HG03039 (cell line): ENCODE measurements around the gene RAB35.

Experiments used
- ATAC-seq: cut with Tn5 transposase; IDR thresholded peaks from one replicate; pipeline ENCODE4 v1.9.1; 2021; ENCODE audit warnings: mild to moderate bottlenecking, moderate library complexity; ENCODE audit not compliant: unreplicated experiment

RAB35 gene

DNA sequence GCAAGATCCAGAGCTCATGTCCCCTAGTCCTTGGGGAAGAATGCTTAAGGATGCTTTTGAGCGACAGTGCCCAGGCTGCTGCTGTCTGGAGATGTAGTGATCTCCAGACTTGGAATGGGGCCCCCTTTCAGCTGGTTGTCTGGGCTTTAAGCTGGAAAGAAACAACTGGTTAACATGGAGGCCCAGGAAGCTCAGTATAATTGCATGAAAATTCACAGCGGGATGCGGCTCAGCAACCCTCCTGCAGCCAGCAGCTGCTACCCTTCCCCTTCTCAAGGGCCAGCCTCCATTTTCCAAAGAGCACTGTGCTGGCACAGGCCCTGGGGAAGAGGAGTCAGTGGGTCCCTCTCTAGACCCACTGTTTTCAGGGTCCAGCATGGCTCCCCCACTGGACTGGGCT lies 26.3 kb downstream of the RAB35 start:
- ATAC-seq = no peak

DNA sequence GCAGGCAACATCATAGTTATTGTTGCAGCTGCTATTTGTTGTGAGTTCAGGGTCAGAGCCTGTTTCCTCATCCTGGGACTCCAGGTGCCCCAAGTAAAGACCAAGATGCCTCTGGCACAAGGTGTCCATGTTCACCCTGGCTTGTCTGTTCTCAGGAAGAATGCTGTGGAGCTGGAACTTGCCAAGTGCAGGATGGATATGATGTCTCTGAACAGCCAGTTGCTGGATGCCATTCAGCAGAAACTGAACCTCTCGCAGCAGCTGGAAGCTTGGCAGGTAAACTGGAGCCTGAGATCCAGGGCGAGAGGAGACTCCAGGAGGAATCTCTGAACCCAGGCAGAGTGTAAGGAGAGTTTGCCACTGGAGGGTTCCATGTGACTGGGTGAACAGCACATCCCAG lies 26.8 kb downstream of the RAB35 start:
- no peak for ATAC-seq

DNA sequence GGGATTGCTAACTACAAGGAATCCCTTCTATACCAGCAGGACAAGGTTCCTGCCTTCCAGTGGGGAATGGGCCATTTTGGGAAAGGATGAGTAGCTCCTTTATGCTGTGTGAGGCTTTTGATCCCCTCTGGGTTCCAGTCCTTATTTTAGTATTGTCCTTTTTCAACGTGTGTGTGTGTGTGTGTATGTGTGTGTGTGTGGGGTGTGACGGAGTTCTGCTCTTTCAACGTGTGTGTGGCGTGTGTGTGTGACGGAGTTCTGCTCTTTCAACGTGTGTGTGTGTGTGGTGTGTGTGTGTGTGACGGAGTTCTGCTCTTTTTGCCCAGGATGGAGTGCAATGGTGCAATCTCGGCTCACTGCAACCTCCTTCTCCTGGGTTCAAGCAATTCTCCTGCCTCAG lies 27.4 kb downstream of the RAB35 start:
- no peak for ATAC-seq

DNA sequence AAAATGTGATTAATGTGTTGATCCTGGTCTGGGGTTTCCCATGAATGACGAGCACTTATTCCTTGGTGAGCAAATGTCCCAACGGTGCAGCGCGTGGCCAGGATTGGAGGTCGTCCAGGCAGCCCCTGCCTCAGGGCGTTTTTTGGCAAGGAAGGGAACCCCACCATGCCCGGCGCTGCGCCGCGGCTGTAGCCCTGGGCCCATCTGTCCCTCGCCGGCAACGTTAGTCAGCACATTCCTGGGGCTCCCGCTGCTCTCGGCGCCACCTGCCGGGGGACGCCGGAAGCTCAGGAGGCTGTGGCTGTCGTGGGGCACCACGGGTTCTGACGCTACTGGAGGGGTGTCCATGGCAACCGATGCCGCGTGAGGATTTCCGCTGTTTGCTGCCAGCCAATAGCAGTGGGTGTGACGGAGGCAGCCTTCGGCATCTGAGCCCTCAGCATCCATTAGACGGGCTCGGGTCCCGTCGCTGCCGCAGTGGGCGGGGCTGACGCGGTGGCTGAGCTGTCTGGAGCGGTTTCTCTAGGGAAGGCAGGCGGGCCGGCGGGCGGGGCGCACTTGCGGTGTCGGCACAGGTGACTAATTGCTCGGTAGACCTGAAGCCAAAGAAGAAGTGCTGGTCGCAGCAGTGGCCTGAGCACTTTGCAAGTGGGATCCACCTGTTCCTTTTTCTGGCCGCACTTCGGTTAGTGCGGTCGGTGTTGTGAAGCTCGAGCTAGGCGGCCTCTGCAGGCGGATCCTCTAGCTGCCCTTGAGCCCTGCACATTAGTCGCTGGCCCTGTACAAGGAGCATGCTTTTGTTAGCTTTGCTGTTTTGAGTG lies 29.5 kb downstream of the RAB35 start:
- ATAC-seq = peak; percentile 95

DNA sequence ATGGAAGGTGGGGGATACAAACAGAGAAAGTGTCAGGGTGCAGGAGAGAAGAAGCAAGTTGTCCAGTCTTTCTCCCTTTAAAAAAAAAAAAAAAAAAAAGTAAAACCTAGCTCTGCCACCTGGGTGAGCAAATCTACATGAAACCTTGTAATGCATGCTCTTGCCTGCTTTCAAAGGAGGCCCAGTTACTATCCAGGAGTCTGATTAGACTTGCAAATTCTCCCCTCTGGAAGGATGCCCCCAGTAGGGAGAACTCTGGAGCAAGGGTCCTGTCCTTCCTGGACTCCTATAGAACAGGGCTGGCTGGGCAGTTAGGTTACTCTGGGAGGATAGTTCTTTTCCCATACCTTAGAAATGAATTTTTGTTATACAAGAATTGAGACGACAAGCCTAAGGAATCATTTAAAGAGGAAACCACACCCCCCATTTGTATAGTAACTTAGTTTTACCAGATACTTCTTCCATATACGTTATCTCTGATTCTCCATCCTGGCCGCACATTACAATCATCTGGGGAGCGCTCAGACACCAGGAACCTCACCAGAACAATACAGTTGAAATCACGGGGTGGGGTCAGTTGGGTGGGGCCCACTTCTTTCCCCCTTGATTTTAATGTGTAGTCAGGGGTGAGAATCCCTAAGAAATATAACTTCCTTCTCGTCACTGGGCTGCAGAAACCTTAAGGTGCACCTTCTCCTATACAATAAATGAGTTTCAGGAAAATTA lies 30.5 kb downstream of the RAB35 start:
- no peak for ATAC-seq

- ATAC-seq = no peak
Measured at GRCh38 chr12:120081641-120082040, 34.9 kb downstream of the RAB35 start.

- no peak for ATAC-seq
Measured at GRCh38 chr12:120079411-120080400, 36.8 kb downstream of the RAB35 start.

- no peak for ATAC-seq
Measured at GRCh38 chr12:120078868-120079267, 37.7 kb downstream of the RAB35 start.

- no peak for ATAC-seq
Measured at GRCh38 chr12:120077260-120077659, 39.3 kb downstream of the RAB35 start.

DNA sequence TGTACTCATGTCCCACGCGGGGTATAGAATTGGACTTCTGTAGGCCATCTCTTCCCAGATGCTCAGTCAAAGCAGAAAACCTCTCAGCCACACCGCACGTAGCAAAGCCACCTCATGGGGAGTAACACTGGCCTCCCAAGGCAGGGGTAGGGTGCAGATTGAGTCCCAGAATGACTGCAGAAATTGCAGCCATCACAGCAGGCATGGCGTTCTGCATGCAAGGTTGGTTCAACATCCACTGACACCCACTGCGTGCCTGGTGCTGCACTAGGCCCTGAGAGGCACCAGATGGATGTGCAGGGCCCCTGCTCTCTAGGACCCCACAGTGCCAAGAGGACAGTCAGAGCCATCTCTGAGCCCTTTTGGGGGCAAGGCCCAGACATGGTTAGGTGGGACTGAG lies 39.9 kb downstream of the RAB35 start:
- ATAC-seq = no peak

- no peak for ATAC-seq
Measured at GRCh38 chr12:120075034-120075616, 41.4 kb downstream of the RAB35 start.

DNA sequence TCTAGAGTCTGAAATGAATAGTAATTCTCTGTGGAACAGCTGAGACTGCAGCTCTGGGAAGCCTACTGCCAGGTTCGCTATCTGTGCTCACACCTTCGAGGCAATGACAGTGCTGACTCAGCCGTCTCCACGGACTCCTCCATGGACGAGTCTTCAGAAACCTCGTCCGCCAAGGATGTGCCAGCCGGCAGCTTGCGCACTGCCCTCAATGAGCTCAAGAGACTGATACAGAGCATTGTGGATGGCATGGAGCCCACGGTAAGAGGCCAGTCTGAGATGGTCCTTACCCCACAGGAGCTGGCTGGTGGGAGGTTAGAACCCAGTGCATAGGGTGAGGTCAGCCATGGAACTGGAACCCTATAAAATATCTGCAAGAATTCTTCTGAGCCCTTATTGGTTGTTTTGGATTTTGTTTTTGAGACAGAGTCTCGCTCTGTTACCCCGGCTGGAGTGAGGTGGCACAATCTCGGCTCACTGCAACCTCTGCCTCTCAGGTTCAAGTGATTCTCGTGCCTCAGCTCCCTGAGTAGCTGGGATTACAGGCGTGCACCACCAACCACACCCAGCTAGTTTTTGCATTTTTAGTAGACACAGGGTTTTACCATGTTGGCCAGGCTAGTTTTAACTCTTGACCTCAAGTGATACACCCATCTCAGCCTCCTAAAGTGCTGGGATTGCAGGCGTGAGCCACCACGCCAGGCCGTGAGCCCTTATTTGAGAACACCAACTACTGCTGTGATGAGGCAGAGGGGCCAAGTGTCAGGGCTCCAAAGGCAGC lies 43.9 kb downstream of the RAB35 start:
- ATAC-seq = no peak

DNA sequence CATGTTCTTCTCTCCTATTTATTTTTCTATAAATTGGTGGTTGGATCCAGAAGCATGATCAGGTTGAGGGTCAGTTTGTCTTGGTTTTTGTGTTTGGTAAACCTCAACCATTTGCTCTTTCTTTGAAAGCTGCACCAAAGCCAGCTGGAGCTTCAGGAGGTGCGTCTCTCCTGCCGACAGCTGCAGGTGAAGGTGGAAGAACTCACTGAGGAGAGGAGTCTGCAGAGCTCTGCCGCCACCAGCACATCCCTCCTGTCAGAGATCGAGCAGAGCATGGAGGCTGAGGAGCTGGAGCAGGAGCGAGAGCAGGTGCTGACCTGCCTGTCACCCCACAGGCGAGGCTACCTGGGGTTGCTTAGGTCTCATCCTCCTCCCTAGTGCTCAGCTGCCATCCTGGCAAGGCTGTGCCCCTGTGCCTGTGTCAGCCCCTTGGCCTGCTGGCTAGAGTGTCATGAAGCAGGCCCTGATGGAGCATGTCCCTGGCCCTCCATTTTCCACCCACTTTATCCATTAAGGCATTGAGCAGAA lies 45.0 kb downstream of the RAB35 start:
- no peak for ATAC-seq

GRCh38 chr12:120069278-120069677 lies 47.3 kb downstream of the RAB35 start:
- no peak for ATAC-seq

DNA sequence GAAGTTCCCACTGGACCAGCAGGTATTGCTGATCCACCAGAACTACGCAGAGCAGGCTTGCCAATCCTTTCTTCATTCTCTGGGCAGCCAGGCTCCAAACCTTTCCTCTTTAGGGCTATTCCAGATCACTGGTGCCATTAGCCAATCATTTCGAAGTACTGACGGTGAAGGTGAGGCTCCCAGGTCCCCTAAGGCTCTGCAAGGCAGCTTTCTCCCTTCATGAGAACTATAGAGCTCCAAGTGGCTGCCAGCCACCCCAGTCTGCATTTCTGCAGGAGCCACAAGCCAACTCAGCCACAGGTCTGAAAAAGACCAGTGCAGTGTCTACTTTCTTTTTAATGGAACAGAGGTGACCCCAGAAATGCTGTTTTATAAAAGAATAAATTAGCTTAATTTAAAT lies 48.7 kb downstream of the RAB35 start:
- ATAC-seq = no peak

GRCh38 chr12:120067084-120067869 lies 49.3 kb downstream of the RAB35 start:
- ATAC-seq = no peak

DNA sequence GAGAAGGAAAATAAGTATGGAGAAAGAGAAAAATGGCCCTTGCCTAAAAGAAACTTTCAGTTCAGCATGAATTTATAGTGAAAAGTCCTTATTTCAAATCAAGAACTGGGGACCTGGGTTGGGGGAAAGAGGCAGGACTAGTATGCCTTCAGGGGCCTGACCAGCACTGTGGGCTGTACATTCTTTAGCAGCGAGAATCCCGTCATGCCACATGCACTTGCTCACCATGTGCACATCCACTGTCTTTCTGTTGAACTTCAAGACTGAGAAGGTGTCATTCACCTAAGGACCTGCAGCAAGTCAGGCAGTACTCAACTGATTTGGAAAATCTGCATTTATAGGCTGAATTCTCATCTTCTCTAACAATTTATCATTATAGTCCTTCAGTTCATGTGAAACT lies 50.2 kb downstream of the RAB35 start:
- ATAC-seq = no peak

DNA sequence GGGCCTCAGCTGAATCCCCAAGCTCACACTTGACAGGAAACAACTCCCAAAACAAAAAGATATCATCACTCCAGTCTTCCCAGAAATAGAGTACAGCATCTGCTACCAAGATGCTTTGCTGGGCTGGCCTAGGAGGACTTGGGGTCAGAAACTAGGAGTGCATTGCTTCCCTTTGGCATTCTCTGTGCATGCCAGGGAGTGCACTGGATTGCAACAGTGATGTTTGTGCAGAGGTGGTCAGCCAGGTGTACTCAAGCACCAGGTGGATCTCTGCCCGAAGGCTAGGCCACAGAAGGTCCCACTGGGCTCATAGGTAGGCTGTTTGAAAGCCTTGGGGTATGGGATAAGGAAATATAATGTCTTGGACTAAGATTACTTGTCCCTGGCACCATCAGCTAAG lies 51.1 kb downstream of the RAB35 start:
- ATAC-seq = no peak
